KOPT-K1 (cell line): ENCODE results near the gene IP6K1.

ENCODE experiments used
- H3K27ac ChIP-seq: fragments of 200-600 bp; sonication (generic); 2 replicates; pipeline ENCODE4 v1.5.1; 2016; ENCODE audit warnings: antibody characterized with exemption, mild to moderate bottlenecking, low read depth, low read length; ENCODE audit not compliant: poor library complexity, severe bottlenecking
- H3K36me3 ChIP-seq: fragments of 200-600 bp; sonication (generic); 2 replicates; pipeline ENCODE4 v1.5.1; 2017; ENCODE audit warnings: antibody characterized with exemption, mild to moderate bottlenecking, low read length, moderate library complexity; ENCODE audit not compliant: insufficient read depth
- H3K9me3 ChIP-seq: fragments of 200-600 bp; sonication (generic); 2 replicates; pipeline ENCODE4 v1.5.1; 2017; ENCODE audit warnings: antibody characterized with exemption, low read length, mild to moderate bottlenecking; ENCODE audit not compliant: insufficient read depth, poor library complexity, severe bottlenecking

Gene IP6K1

GRCh38 chr3:49802719-49803464 lies 16.6 kb upstream of the IP6K1 start, which contains the start of gene INKA1:
Gene INKA1, plus strand, starts transcription at chr3:49803261. Its CDS starts 132 bp downstream, at chr3:49803393.
- H3K9me3 ChIP-seq, result no peaks in the 10 kb centered on the region
- H3K36me3 ChIP-seq, result no peaks in the 10 kb centered on the region
- peak within 1 kb of the TSS; percentile 96 for H3K27ac ChIP-seq

DNA sequence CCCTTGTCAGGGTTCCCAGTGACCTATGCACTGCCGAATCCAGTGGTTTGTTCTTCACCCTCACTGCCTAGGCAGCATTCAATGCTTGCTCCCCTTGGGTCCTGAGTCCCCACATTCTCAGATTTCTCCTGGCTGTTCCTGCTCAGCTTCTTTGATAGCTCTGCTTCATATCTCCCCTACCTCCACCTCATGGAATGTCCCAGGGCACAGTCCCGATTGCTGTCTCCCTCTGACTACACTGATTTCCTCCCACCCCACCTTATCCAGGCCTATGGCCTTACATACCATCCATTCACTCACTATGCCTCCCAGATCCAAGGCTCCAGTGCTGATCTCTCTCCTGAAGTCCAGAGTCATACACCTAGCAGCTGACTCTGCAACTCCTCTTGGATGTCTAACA lies 14.8 kb upstream of the IP6K1 start:
- H3K36me3 ChIP-seq, result no peaks in the 10 kb centered on the region
- H3K9me3 ChIP-seq, result no peaks in the 10 kb centered on the region
- no peak overlapping the region for H3K27ac ChIP-seq

DNA sequence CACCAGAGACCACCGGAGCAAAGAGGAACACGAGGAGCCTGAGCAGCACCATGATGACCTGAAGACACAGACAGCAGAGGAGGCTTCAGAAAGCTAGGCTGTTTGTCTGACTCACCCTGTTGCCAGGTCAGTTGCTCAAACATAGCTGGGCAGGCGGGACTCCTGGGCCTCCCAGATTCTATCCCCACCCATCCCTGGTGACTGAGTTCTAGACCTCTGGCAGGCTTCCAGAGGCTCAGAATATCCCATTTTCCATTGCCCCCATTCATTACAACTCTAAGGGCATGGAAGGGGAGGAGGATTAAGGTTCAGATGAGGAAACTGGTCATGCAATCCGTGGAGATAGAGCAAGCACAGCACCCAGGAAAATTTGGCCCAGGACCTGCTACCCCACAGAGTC lies 13.4 kb upstream of the IP6K1 start, which contains the start of gene CDHR4:
Gene CDHR4 (minus strand): TSS at position 113 of the 400 bp plus-strand sequence. CDS start 61 bp downstream, at position 52.
- no peaks in the 10 kb centered on the region for H3K9me3 ChIP-seq
- no peak within 1 kb of the TSS for H3K27ac ChIP-seq
- H3K36me3 ChIP-seq, result no peaks in the 10 kb centered on the region

DNA sequence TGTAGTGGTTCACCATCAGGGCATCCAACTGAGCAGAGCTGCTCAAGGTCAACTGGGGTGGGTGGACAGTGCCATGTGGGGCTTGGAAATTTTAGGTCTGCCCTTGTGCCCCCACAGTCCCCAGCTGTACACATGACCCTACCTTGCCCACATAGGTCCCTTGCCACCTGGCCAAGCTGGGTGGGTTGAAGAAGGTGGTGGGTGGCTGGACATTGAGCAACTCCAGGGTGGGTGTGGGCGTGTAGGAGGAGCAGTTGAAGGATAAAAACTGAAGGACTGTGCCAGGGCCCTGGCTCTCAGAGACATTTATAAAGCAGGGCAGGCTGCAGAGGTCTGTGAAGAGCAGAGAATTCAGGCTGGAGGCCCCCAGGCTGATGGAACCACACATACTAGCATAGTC lies 12.8 kb upstream of the IP6K1 start:
- Histone ChIP-seq H3K9me3 (no peaks in the 10 kb centered on the region), H3K27ac (no peak overlapping the region), H3K36me3 (no peaks in the 10 kb centered on the region)

DNA sequence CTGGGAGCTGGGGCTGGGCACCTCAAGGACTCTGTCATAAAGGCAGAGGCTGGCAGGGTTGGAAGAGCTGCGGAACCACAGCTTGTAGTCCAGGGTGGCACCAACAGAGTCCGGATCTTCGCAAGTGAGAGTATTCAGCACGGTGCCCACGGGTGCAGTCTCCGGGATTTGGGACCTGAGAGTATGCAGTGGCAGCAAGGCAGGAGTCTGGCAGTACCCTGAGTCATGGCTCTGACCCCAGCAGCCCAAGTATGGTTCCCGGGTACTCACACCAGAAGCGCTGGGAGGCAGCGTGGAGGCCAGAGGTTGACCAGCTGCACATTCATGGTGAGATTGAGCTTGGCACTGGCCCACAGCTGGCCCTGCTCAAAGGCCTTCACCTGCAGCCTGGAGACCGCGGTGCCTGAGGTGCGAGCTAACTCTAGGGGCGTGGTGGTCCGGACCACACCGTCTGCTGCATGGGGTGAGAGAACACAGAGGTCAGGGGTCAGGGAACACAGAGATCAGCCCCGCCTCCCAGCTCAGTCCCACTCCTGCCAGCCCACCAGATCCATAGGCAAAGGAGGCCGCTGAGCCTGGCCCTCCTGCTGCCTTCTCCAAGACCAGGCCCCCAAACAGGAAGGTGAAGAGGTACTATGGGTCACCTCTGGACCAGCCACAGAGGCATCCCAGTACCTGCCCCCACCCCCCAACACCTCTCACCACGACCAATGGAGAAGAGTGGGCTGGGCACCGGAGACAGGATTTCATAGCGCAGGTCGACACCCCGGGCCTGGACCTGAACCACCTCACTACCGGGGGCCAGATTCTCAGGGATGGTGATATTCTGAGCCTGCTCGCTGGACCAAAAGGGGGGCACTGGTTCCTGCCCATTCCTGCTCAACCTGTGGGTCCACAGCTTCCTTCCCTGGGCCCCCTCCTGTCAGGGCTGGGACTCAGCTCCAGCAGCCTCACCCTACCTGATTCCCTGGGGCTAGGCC lies 8.9 kb upstream of the IP6K1 start:
- no peaks in the 10 kb centered on the region for H3K36me3 ChIP-seq
- H3K9me3 ChIP-seq, result no peaks in the 10 kb centered on the region
- no peak overlapping the region for H3K27ac ChIP-seq

GRCh38 chr3:49794431-49794830 lies 8.1 kb upstream of the IP6K1 start:
- Histone ChIP-seq H3K27ac (no peak overlapping the region), H3K36me3 (no peaks in the 10 kb centered on the region), H3K9me3 (no peaks in the 10 kb centered on the region)

- no peak overlapping the region for H3K27ac ChIP-seq
- H3K9me3 ChIP-seq, result no peaks in the 10 kb centered on the region
- no peaks in the 10 kb centered on the region for H3K36me3 ChIP-seq
Observed at GRCh38 chr3:49793486-49794085, 7.2 kb upstream of the IP6K1 start.

- H3K36me3 ChIP-seq, result no peaks in the 10 kb centered on the region
- no peak overlapping the region for H3K27ac ChIP-seq
- H3K9me3 ChIP-seq, result no peaks in the 10 kb centered on the region
Observed at GRCh38 chr3:49792371-49793150, 6.2 kb upstream of the IP6K1 start.

DNA sequence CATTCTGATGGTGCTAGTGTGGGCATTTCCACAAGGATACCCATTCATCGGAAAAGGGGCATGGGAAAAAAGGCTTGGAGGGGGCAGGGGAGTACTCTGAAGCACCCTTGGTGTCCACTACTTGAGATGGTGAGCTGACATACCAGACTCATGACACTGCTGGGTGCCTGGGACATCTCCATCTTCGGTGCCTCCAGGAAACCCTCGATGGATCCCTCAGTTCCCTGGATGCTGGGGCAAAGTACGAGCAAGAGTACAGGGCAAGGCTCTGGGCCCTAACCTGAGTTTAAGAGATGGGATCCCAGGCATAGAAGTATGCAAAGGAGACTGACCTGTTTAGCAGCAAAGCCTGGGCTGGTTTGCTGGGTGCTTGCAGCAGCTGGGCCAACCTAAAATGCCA lies 5.2 kb upstream of the IP6K1 start:
- H3K9me3 ChIP-seq, result no peaks in the 10 kb centered on the region
- H3K27ac ChIP-seq, result no peak overlapping the region
- H3K36me3 ChIP-seq, result no peaks in the 10 kb centered on the region

- H3K27ac ChIP-seq, result no peak overlapping the region
- H3K36me3 ChIP-seq, result no peaks in the 10 kb centered on the region
- no peaks in the 10 kb centered on the region for H3K9me3 ChIP-seq
Observed at GRCh38 chr3:49790626-49791411, 4.5 kb upstream of the IP6K1 start.

DNA sequence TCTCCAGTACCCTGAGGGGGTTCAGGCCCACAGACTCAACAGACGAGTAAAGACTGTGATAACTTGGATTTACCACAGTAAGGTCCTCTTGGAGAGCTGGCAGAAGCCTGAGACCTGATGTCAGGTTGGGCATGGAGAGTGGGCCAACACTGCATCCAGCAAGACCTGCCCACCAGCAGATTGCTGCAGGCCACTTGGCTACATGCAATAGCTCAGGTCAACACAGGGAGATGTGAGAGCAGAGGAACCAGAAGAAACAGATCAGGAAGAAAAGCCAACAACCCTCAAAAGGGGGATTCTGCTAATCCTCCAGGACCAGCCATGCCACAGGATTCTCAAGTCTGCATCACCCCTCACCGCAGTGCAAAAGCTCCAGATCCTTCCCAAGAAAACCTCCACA lies 1.7 kb upstream of the IP6K1 start:
- H3K9me3 ChIP-seq, result no peaks in the 10 kb centered on the region
- H3K27ac ChIP-seq, result no peak overlapping the region
- peaks cover 18% of the 10 kb centered on the region for H3K36me3 ChIP-seq

GRCh38 chr3:49787536-49787935 lies 1.2 kb upstream of the IP6K1 start:
- Histone ChIP-seq H3K27ac (no peak overlapping the region), H3K9me3 (no peaks in the 10 kb centered on the region), H3K36me3 (peaks cover 22% of the 10 kb centered on the region)

GRCh38 chr3:49787182-49787464 lies 781 bp upstream of the IP6K1 start:
- no peaks in the 10 kb centered on the region for H3K9me3 ChIP-seq
- peaks cover 27% of the 10 kb centered on the region for H3K36me3 ChIP-seq
- peak overlapping the region; percentile 69 for H3K27ac ChIP-seq
